HG03460 (cell line): Measurements from ENCODE around the gene ATL2.
"Not testable (repeated sequence)": the region's sequence is repeated elsewhere in the genome, so short reads cannot be mapped to it uniquely, and the experiment has no call there.

ENCODE experiments used
- ATAC-seq: cut with Tn5 transposase; IDR thresholded peaks from one replicate; pipeline ENCODE4 v1.9.1; 2021; ENCODE audit not compliant: unreplicated experiment

The ATL2 gene

GRCh38 chr2:38390947-38391346, 13.9 kb upstream of the ATL2 start:
- ATAC-seq: no peak

- ATAC-seq: no peak
Measured at GRCh38 chr2:38387887-38388286, 10.8 kb upstream of the ATL2 start.

DNA sequence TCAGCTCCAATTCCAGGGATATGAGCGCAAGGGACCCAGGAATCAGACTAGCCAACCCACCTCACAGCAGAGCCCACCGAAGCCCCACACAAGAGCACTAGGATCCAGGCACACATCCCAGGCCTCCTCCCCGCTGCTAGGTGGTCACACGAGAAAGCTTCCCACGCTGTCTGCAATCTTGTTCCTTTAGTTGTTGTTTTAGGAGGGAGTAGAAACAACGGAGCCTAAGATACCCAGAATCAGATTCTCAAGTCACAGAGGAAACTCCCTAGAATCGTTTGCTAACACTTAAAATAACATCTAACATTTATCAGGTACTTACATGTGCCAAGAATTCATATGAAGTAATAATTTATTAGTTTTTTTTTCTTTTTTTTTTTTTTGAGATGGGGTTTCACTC, 9.7 kb upstream of the ATL2 start:
- ATAC-seq: no peak

DNA sequence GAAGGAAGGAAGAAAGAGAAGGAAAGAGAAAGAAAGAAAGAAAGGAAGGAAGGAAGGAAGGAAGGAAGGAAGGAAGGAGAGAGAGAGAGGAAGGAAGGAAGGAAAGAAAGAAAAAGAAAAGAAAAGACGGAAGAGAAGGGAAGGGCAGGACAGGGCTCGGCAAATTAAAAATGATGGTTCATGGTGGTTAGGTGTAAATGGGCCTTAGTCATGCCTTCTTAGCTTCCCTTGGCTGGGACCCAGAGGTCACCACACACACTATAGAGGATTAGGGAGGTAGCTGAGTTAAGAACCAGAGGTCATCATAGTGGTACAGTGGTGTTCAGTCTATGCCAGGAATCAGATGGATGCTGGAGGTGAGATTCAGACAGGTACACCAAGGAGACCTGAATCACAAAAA, 9.3 kb upstream of the ATL2 start:
- no peak for ATAC-seq

GRCh38 chr2:38384338-38384737, 7.3 kb upstream of the ATL2 start:
- no peak for ATAC-seq

GRCh38 chr2:38383741-38384140, 6.7 kb upstream of the ATL2 start:
- not testable (repeated sequence) for ATAC-seq

DNA sequence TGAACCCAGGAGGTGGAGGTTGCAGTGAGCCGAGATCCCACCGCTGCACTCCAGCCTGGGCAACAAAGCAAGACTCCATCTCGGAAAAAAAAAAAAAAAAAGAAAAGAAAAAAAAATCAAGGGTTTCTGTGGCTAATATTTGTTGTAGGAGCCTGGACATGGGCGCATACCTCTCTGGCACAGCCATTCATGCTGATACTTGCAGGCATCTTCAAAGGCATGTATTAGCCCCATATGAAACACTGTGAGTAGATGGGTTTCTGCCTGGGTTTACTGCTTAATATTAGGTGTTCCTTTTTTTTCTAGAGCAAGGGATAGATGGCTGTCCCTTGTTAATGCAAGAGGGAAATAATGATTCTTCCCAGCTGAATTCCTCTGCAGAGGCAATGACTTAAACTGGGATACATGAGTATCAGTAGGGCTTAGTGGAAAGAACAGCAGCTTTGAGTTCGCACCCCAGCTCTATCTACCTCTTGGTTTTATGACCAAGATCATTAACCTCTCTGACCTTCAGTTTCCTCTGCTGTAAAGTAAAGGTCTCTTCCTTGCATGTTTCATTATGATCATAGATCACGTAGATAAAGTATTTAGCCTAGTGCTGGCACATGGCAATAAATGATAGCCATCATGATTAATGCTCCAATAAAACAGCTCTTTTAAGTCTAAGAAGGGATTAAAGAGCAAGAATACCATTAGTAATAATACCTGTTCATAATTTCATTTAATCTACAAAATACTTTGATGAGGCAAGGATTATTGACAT, 4.5 kb upstream of the ATL2 start:
- no peak for ATAC-seq

DNA sequence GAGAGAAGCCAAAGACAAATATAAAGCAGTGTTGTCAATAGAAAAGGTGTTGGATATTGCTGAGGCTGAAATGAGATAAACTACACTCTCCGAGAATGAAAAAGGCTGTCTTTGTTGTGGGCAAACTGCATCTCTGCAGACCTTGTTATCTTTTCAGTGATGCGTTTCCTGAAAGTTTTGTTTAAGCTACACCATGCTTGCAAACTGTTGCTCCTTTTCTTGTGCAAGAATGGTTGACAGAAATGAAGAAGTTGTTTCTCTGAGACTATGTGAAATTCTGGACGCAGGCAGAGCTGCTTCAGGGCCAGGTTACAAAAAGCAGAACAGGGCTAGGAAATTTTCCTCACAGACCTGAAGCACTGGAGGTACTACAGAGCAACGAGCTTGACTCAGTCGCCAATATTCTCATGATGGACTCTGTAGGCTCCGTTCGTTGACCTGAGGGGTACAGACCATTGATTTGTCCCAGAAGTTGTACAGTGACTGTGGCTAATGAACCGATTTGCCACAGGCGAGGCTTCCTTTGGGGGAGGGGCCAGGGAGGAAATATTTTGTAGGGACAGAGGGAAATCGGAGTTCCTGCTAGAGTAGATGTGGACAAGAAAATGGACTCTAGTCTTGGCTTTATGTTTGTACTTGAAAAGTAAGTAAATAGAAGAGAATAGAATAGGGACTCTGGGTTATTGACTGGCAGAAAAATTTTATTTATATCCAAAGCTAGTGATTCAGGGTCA, 3.5 kb upstream of the ATL2 start:
- no peak for ATAC-seq

DNA sequence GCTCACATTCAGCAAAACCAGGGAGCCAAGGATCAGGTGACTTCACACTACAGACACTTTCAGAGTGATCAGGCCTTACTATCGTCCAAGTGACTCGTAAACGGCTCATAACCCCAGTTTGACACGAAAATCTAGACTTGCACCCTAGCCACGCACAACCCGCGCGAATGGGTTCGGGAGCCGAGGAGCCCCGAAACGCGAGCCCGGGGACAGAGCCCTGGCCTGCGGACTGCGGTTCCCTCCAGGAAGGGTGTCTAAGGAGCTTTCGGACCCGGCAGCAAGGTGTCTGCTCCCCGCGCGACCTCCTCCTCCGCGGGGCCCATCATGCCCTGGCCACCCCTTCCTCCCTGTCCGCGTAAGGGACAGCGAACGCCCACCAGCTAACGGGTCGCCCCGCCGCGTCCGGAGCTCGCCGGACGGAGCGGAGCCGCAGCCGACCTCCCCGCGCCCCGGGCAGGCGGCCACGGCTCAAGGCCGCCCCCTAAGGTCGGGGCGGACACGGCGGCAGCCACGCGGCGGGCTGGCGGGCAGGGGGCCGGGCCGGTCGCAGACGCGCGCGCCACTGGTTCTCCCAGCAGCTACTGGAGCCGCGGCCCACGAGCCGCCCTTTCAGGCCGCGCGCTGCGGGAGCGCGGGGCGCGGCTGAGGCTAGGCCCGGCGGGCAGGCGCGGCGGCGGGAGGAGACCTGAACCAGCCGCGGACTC, 575 bp downstream of the ATL2 start:
- ATAC-seq: peak; percentile 70

GRCh38 chr2:38375696-38376345, 1.3 kb downstream of the ATL2 start:
- peak; percentile 20 for ATAC-seq

DNA sequence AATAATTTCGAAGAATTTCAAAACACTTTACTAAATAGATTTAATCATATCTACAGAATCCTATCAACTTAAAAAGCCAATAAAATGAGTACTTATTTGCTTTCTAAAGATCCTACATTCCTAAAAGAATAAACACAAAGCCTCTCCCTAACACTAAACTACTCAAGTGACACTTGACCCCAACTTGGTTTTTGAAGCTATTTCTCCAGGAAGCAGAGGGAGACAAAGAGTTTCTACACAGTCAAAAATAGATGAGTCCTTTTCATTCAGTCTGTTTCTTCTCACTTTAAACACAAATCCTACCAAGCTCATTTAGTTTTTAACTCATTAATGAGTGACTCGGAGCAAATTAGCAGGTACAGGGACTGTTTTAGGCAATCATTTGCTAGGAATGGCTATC, 2.1 kb downstream of the ATL2 start:
- ATAC-seq: no peak

GRCh38 chr2:38371235-38371634, 5.8 kb downstream of the ATL2 start:
- no peak for ATAC-seq

- no peak for ATAC-seq
Measured at GRCh38 chr2:38370664-38371063, 6.4 kb downstream of the ATL2 start.

- no peak for ATAC-seq
Measured at GRCh38 chr2:38362232-38362631, 14.8 kb downstream of the ATL2 start.

- no peak for ATAC-seq
Measured at GRCh38 chr2:38360177-38360576, 16.9 kb downstream of the ATL2 start.

DNA sequence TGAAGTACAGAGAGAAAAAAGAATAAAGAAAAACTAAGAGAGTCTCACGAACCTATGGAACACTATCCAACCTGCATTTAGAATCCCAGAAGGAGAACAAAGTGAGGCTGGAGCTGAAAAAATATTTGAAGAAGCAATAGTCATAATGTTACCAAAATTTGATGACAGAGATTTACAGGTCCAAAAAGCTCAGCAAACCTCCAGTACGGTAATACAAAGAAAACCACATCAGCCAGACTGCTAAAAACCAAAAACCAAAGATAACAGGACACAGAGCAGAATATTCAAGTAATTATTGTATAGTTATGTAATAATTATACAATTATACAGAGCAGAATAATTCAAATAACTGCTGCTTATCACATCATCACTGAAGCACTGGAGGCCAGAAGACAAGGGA, 23.7 kb downstream of the ATL2 start:
- no peak for ATAC-seq

DNA sequence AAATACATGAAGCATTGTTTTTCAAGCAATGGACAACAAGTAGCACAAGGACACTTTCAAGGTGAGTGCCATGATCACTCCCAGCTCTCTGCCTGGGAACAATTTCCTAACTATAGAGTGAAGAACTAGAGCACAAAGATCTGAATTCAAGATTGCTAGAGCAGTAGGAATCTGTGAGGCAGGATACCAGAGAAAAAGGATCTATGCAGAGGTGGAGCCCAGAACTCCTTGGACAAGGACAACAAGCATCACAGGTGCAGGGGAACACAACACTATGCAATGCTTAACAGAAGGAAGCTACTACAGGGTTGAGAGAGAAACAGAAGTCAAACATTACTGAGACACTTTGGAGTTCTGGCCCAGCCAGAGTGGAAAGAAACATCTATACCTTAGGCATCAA, 24.7 kb downstream of the ATL2 start:
- no peak for ATAC-seq

- ATAC-seq: no peak
Measured at GRCh38 chr2:38345323-38346038, 31.6 kb downstream of the ATL2 start.

GRCh38 chr2:38344813-38345212, 32.3 kb downstream of the ATL2 start:
- ATAC-seq: no peak

DNA sequence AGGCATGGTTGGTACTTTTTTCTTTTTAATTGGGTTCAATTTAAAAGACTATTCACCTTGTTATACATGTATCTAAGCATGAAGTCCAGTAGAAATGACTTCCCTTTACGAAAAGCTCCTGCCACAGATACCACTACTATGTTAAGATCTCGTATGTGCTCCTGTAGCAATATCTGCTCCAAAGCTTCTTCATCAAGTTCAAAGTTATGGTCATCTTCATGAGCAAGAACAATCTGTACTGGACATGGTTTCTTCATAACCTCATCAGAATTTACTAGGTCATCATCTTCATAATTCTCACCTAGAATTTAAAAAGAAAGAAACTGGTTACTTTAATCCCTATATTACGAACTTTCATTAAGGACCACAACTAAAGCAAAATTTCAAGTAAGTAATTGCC, 33.9 kb downstream of the ATL2 start:
- no peak for ATAC-seq

- ATAC-seq: no peak
Measured at GRCh38 chr2:38336621-38337020, 40.5 kb downstream of the ATL2 start.
